Measurements from ENCODE around the gene NLRP3. TPM values are rescaled to one million over a fixed set of nuclear protein-coding genes. Genes with fewer than 3 reads are reported as not detected.

Gene NLRP3
- total and polyA plus RNA-seq, 2 experiments from 2014 or later = 0.42 TPM; not detected in 1

- Mint-ChIP-seq H3K27ac (no peak overlapping the region), H3K36me3 (ENCODE audit: low read depth) (no peaks in the 10 kb centered on the region), H3K9me3 (peaks cover 2% of the 10 kb centered on the region; the same call in 1 of the 3 replicates), H3K4me1 (peaks cover 18% of the 10 kb centered on the region), H3K4me3 (no peak overlapping the region), H3K27me3 (ENCODE audit: insufficient read depth, low read depth, poor library complexity) (peaks cover 10% of the 10 kb centered on the region)
- Histone ChIP-seq H3F3A (replicated peaks; ENCODE audit: low read depth) (no peaks in the 10 kb centered on the region), H3K4me3 (no peak overlapping the region), H2AFZ (no peak overlapping the region), H3K79me2 (replicated peaks; ENCODE audit: insufficient read depth) (no peaks in the 10 kb centered on the region), H3K4me2 (no peak overlapping the region), H3K27ac (ENCODE audit: low read depth) (no peak overlapping the region), H4K20me1 (replicated peaks; ENCODE audit: insufficient read depth) (no peaks in the 10 kb centered on the region), H3K4me1 (ENCODE audit: insufficient read depth) (peaks cover 10% of the 10 kb centered on the region), H3K27me3 (ENCODE audit: insufficient read depth) (no peaks in the 10 kb centered on the region), H3K9me2 (ENCODE audit: insufficient read depth) (peaks cover 4% of the 10 kb centered on the region; the same call in 1 of the 2 replicates), H3K36me3 (ENCODE audit: insufficient read depth) (no peaks in the 10 kb centered on the region)
- ATAC-seq = no peak
- TF ChIP-seq NANOG (IDR thresholded peaks at IDR 0.05; ENCODE audit: borderline replicate concordance) (no peak), STAT1 (IDR thresholded peaks at IDR 0.05; ENCODE audit: unreplicated experiment) (no peak), JUNB (IDR thresholded peaks at IDR 0.05; ENCODE audit: unreplicated experiment) (no peak), EZH2 (IDR thresholded peaks at IDR 0.05; ENCODE audit: low read depth, unreplicated experiment) (no peak), REST (IDR thresholded peaks at IDR 0.05; ENCODE audit: unreplicated experiment) (no peak), EZH2phosphoT487 (IDR thresholded peaks at IDR 0.05; ENCODE audit: unreplicated experiment) (no peak), ZNF331 (CRISPR knock-in tag; IDR thresholded peaks at IDR 0.05; ENCODE audit: low read depth) (no peak), POLR2AphosphoS5 (IDR thresholded peaks at IDR 0.05; ENCODE audit: low read depth) (no peak), CREB1 (CRISPR knock-in tag; IDR thresholded peaks at IDR 0.05; ENCODE audit: low read depth) (no peak), ZNF462 (CRISPR knock-in tag; IDR thresholded peaks at IDR 0.05) (no peak), ZNF114 (CRISPR knock-in tag; IDR thresholded peaks at IDR 0.05) (no peak), CTCF (conservative IDR thresholded peaks at IDR 0.05; ENCODE audit: low read depth in 2 of 2) (no peak), ETS1 (IDR thresholded peaks at IDR 0.05) (no peak)
- no peak for DNase-seq (ENCODE audit: low spot score)
Measured at GRCh38 chr1:247392088-247392487, 23.9 kb upstream of the NLRP3 start.
